GM21526 (cell line): ENCODE measurements around the gene RUBCN.
"Not testable (repeated sequence)": the region's sequence is repeated elsewhere in the genome, so short reads cannot be mapped to it uniquely, and the experiment has no call there.

ENCODE experiments used
- ATAC-seq: cut with Tn5 transposase; IDR thresholded peaks from one replicate; pipeline ENCODE4 v1.9.1; 2021; ENCODE audit warnings: moderate library complexity; ENCODE audit not compliant: unreplicated experiment, low FRiP score

Gene RUBCN

GRCh38 chr3:197736010-197736490 is 654 bp downstream of the RUBCN start:
- ATAC-seq = no peak

- peak; percentile 46 for ATAC-seq
Measured at GRCh38 chr3:197734667-197735318, 1.9 kb downstream of the RUBCN start.

- no peak for ATAC-seq
Measured at GRCh38 chr3:197733042-197733441, 3.7 kb downstream of the RUBCN start.

- not testable (repeated sequence) for ATAC-seq
Measured at GRCh38 chr3:197731483-197731882, 5.2 kb downstream of the RUBCN start.

- not testable (repeated sequence) for ATAC-seq
Measured at GRCh38 chr3:197730770-197731169, 5.9 kb downstream of the RUBCN start.

GRCh38 chr3:197730200-197730599 is 6.5 kb downstream of the RUBCN start:
- ATAC-seq = no peak

- no peak for ATAC-seq
Measured at GRCh38 chr3:197728487-197728886, 8.2 kb downstream of the RUBCN start.

- ATAC-seq = not testable (repeated sequence)
Measured at GRCh38 chr3:197727878-197728277, 8.8 kb downstream of the RUBCN start.

GRCh38 chr3:197722734-197723133 is 14.0 kb downstream of the RUBCN start:
- no peak for ATAC-seq

GRCh38 chr3:197720694-197721093 is 16.0 kb downstream of the RUBCN start:
- ATAC-seq = no peak

GRCh38 chr3:197718891-197719290 is 17.8 kb downstream of the RUBCN start:
- no peak for ATAC-seq

- ATAC-seq = no peak
Measured at GRCh38 chr3:197714251-197714650, 22.5 kb downstream of the RUBCN start.

- ATAC-seq = no peak
Measured at GRCh38 chr3:197713477-197713822, 23.3 kb downstream of the RUBCN start.

GRCh38 chr3:197711973-197712707 is 24.6 kb downstream of the RUBCN start:
- peak; percentile 90 for ATAC-seq

GRCh38 chr3:197710965-197711364 is 25.7 kb downstream of the RUBCN start:
- not testable (repeated sequence) for ATAC-seq

- no peak for ATAC-seq
Measured at GRCh38 chr3:197709135-197709534, 27.6 kb downstream of the RUBCN start.

- no peak for ATAC-seq
Measured at GRCh38 chr3:197706658-197707057, 30.0 kb downstream of the RUBCN start.

GRCh38 chr3:197701841-197702240 is 34.9 kb downstream of the RUBCN start:
- ATAC-seq = no peak

GRCh38 chr3:197700095-197700494 is 36.6 kb downstream of the RUBCN start:
- ATAC-seq = no peak

- ATAC-seq = no peak
Measured at GRCh38 chr3:197697355-197697754, 39.3 kb downstream of the RUBCN start.

GRCh38 chr3:197694251-197694650 is 42.5 kb downstream of the RUBCN start:
- no peak for ATAC-seq

- no peak for ATAC-seq
Measured at GRCh38 chr3:197692641-197693040, 44.1 kb downstream of the RUBCN start.
